NCI-H748 (cell line): ENCODE data around the gene PTPRN2.

ENCODE experiments used
- DNase-seq: peaks from one replicate; lab custom pipeline; 2025; ENCODE audit not compliant: unreplicated experiment; lab: John Stamatoyannopoulos, UW

The PTPRN2 gene

GRCh38 chr7:158558816-158559215 lies 28.8 kb downstream of the PTPRN2 start:
- DNase-seq: no peak

- no peak for DNase-seq
Measured at GRCh38 chr7:158557441-158557755, 30.2 kb downstream of the PTPRN2 start.

GRCh38 chr7:158556721-158557440 lies 30.7 kb downstream of the PTPRN2 start:
- no peak for DNase-seq

- no peak for DNase-seq
Measured at GRCh38 chr7:158555034-158555520, 32.5 kb downstream of the PTPRN2 start.

GRCh38 chr7:158550886-158551452 lies 36.7 kb downstream of the PTPRN2 start:
- DNase-seq: no peak

- DNase-seq: no peak
Measured at GRCh38 chr7:158550394-158550700, 37.3 kb downstream of the PTPRN2 start.

- no peak for DNase-seq
Measured at GRCh38 chr7:158549616-158550393, 37.8 kb downstream of the PTPRN2 start.

GRCh38 chr7:158549176-158549615 lies 38.4 kb downstream of the PTPRN2 start:
- DNase-seq: no peak

GRCh38 chr7:158548726-158549125 lies 38.9 kb downstream of the PTPRN2 start:
- DNase-seq: no peak

- no peak for DNase-seq
Measured at GRCh38 chr7:158547817-158548216, 39.8 kb downstream of the PTPRN2 start.

GRCh38 chr7:158546626-158547025 lies 41.0 kb downstream of the PTPRN2 start:
- DNase-seq: no peak

- DNase-seq: no peak
Measured at GRCh38 chr7:158546214-158546613, 41.4 kb downstream of the PTPRN2 start.

GRCh38 chr7:158544708-158545107 lies 42.9 kb downstream of the PTPRN2 start:
- no peak for DNase-seq

GRCh38 chr7:158543840-158544239 lies 43.8 kb downstream of the PTPRN2 start:
- DNase-seq: no peak

GRCh38 chr7:158542651-158543566 lies 44.7 kb downstream of the PTPRN2 start:
- no peak for DNase-seq

GRCh38 chr7:158541346-158542010 lies 46.1 kb downstream of the PTPRN2 start:
- no peak for DNase-seq

GRCh38 chr7:158539711-158540146 lies 47.9 kb downstream of the PTPRN2 start:
- no peak for DNase-seq

GRCh38 chr7:158538156-158538946 lies 49.3 kb downstream of the PTPRN2 start:
- no peak for DNase-seq

- DNase-seq: no peak
Measured at GRCh38 chr7:158537516-158537882, 50.1 kb downstream of the PTPRN2 start.
